Pons (tissue), 1 donor: ENCODE measurements around the gene MAML2.

ENCODE experiments used
- DNase-seq: peaks from one replicate; pipeline ENCODE4 v3.0.0-alpha.2; 2016; ENCODE audit warnings: low spot score

The MAML2 gene

GRCh38 chr11:96156379-96156722 is 186.6 kb downstream of the MAML2 start:
- peak; percentile 39 for DNase-seq

GRCh38 chr11:96155627-96156378 is 187.2 kb downstream of the MAML2 start:
- DNase-seq: peak; percentile 74

DNA sequence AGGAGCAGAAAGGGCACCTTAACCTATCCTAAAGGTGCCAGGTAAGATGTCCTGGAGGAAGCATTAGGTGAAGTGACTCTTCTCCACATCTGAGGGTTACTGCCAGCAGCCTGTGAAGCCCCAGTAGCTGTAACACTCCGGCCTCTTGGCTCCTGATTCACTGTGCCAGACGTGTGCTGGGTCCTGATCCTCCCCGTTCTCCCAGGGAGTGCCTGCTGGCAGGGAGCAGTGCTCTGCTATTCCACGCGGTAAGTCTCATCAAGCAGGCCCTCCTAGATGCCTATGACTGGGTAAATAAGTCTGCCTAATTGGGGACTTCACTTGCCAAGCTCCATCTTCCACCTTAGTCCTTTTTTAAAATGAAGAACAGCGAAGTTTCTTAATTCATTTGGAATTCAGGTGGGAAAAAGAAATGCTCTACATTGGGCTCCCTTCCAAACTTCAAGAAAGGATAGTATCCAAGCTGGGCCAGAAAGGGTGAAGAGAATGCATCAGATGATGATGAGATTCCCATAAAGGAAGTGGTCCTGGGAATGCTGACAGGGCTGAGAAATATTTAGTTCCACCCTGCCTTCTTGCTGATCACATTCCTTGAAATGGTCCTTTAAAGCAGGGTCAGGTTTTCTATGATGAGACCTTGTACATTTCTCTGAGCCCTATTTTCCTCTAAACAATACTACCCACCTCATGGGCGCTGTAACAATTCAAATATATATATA is 188.0 kb downstream of the MAML2 start:
- DNase-seq: no peak

GRCh38 chr11:96152623-96153022 is 190.4 kb downstream of the MAML2 start:
- peak; percentile 48 for DNase-seq

DNA sequence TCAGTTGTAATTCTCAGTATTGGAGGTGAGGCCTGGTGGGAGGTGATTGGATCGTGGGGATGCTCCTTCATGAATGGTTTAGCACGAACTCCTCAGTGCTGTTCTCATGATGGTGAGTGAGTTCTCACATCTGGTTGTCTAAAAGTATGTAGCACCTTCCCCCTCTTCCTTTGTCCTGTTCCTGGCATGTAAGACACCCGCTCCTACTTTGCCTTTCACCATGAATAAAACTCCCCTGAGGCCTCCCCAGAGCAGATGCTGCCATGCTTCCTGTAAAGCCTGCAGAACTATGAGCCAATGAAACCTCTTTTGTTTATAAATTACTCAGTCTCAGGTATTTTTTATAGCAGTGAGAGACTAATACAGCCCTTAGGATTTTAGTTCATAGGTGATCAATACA is 191.5 kb downstream of the MAML2 start:
- no peak for DNase-seq

GRCh38 chr11:96150609-96151008 is 192.4 kb downstream of the MAML2 start:
- no peak for DNase-seq

GRCh38 chr11:96149743-96150555 is 193.0 kb downstream of the MAML2 start:
- no peak for DNase-seq

GRCh38 chr11:96147906-96148486 is 195.0 kb downstream of the MAML2 start:
- DNase-seq: no peak

DNA sequence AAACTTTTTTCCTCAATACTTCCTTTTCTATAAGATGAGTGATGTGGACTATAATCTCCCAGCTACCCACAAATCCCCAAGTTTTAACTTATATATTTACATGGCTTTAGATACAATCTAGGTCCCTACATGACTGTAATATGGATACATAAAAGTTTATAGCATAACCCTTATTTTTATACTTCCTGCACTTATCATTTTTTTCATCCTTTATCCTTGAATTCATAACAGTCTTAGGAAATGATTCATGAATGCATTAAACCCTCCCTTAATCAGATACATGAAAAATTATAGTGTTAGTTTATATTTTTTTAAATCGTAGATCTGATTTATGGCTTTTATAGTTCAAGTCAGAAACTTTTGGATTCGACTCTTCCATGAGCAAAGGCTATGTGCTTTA is 195.8 kb downstream of the MAML2 start:
- no peak for DNase-seq

- no peak for DNase-seq
These were observed 196.2 kb downstream of the MAML2 start for GRCh38 chr11:96146765-96147164.

DNA sequence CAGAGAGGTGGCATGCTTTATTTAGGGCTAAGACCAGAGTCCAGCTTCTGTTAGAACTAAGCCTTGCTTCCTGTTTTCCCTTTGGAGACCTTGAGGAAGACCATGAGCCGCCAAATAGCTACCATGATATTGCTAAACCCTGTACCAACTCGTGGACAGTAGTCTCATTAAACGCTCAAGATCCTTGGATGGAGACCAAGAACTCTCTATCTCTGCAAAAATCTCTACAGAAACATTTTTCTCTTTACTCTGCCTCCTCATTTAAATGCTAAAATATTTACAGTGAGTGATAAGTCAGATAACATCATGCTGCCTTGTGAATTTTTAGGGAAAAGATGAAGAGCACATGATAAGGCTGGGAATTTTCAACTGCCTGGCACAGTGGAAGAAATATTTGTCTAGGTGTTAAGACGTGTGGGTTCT is 197.8 kb downstream of the MAML2 start:
- no peak for DNase-seq

- no peak for DNase-seq
These were observed 198.4 kb downstream of the MAML2 start for GRCh38 chr11:96144553-96144952.

- peak; percentile 75 for DNase-seq
These were observed 199.9 kb downstream of the MAML2 start for GRCh38 chr11:96143041-96143521.

DNA sequence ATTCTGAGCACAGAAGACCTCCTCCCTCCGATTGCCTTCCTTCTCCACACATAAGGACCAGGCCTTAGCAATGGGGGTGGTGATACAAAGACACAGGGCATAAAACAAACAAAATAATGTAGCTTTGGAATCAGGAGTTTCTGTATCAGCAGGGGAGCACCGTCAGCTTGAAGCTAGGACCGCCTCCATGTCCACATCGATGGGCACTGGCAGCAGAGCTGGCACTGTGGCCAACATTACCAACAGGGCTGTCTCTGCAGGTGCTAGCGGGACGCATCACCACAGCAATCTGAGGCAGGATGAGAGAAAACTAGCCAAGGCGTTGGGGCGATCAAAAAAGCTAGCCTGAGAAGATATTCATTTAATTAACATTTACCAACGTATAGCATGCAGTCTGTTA is 201.4 kb downstream of the MAML2 start:
- DNase-seq: no peak

DNA sequence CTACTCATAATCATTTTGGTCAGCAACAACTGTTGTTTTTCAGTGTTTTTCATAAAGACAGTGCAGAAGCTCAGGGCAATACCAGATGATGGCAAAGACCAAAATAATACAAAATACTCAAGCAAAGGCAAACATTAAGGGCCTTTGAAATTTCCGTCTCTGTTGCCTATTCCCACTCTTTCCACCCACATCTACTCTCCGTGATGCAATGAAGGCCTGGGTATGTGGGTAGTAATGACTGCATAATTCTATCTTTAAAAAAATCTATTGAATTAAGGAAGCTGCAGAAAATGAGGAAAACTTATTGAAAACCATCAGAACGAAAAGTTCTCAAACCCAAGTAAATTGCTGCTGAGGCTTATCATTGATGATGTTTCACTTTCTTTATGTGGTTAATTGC is 203.3 kb downstream of the MAML2 start:
- DNase-seq: no peak

DNA sequence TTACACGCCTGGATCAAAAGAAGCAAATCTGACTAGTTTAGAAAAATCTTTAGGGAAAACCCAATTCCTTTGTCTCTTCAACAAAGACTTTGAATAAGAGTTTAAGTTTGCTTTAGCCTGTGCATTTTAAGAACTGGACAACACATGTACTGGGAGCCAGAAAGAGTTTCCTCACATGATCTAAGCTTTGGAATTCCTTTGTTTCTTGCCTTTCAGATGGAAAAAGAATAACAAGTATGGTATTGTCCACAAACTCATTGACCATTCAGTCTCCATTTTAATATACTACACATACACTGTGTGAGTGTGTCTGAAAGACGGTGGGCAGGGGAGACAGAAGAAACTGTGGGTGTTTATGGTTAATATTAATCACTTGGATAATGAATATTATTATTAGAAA is 205.6 kb downstream of the MAML2 start:
- DNase-seq: peak; percentile 67

DNA sequence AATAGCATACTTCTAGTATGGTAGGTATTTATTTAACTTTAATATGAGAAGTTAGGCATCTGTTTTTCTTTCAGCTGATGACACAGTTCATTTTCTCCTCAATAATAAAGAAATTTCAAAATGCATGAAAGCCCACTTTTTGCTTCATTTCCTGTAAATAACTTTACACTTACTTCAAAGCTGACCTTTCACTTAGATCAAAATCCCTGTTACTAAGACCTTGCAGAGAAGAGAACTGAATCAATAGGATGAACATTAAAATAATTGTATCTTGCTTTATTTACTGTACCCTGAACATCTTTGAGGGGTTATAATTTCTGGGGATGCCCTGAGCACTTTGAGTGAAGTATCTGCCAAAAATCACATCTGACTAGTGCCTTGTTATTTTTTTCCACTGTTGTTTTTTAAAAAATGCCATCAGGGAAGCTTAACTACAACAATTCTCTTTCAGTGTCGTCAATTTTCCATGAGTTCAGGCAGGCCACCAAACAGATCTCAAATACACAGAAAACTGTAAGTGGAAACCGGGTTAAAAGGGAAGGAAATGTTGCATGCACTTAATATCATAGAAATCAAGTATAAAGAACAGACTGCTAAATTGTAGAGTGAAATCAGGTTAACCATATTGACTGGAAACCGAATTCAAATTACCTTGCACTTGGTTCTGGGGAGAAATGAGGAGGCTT is 206.2 kb downstream of the MAML2 start:
- DNase-seq: no peak

GRCh38 chr11:96134602-96135001 is 208.4 kb downstream of the MAML2 start:
- no peak for DNase-seq

- DNase-seq: no peak
These were observed 210.6 kb downstream of the MAML2 start for GRCh38 chr11:96132437-96132836.

DNA sequence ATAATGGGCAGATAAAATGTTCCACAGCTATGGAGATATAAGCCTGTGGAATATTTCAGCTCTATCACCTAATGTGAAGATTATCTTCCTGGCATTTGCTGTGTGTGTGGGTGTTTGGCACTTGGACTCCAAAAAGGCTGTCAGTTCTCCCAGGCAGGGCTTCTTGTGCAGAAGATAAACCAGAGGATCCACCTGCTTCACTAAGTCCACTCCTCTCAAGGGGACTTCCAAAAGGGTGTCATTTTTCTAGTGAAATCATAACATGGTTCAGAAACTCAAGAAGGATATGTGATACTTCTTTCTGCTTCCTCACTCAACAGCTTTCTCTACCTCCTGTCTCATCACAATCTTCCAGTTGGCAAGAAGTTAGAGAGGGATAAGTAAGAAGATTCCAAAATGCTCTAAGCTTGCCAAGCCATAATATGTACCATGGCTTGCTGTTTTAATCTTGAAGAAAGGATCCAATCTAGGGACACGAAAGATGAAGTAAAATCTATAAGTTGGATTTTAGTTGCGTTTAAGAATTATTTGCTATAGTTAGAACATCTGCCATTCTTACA is 212.9 kb downstream of the MAML2 start:
- DNase-seq: no peak

GRCh38 chr11:96127596-96127959 is 215.4 kb downstream of the MAML2 start:
- DNase-seq: no peak
